ENCODE measurements around the gene RSPH3.
"Not testable (repeated sequence)": the region's sequence is repeated elsewhere in the genome, so short reads cannot be mapped to it uniquely, and the experiment has no call there.

The RSPH3 gene

GRCh38 chr6:159013229-159013628 is 13.2 kb upstream of the RSPH3 start:
- DNase-seq (ENCODE audit: low spot score) = no peak
- Histone ChIP-seq H3K14ac (ENCODE audit: low read length) (no peak overlapping the region), H3K36me3 (replicated peaks in 1 of 2; ENCODE audit: control insufficient read depth in 2 of 2, insufficient read depth in 2 of 2, low read length in 2 of 2) (no peaks in the 10 kb centered on the region), H2BK12ac (ENCODE audit: low read length) (no peak overlapping the region), H2BK120ac (ENCODE audit: low read depth, low read length) (no peak overlapping the region), H3K4me3 (ENCODE audit: low read length in 2 of 2) (no peak overlapping the region), H3K79me1 (ENCODE audit: low read depth, low read length) (no peaks in the 10 kb centered on the region), H3K27ac (replicated peaks; ENCODE audit: low read length) (no peak overlapping the region), H2AK5ac (ENCODE audit: low read depth, low read length) (no peak overlapping the region), H3K18ac (ENCODE audit: low read length) (no peak overlapping the region), H3K9me3 (replicated peaks in 1 of 2; ENCODE audit: control insufficient read depth in 2 of 2, insufficient read depth in 1 of 2, low read depth in 1 of 2, low read length in 2 of 2) (peaks cover 0 to 6% of the 10 kb centered on the region in 2 donors), H3K27me3 (ENCODE audit: control insufficient read depth in 3 of 3, insufficient read depth in 3 of 3, low read depth in 1 of 3, low read length in 3 of 3) (no peaks in the 10 kb centered on the region), H3K4ac (ENCODE audit: low read length) (no peak overlapping the region), H4K91ac (ENCODE audit: low read depth, low read length, poor library complexity) (no peak overlapping the region), H3K23ac (ENCODE audit: low read depth, low read length, poor library complexity) (no peak overlapping the region), H3K4me1 (ENCODE audit: control insufficient read depth in 2 of 2, insufficient read depth in 1 of 2, low read depth in 1 of 2, low read length in 2 of 2) (no peaks in the 10 kb centered on the region), H3K4me2 (ENCODE audit: insufficient read depth, low read length, poor library complexity, severe bottlenecking) (no peak overlapping the region), H3K9ac (ENCODE audit: low read depth, low read length, poor library complexity) (no peak overlapping the region), H4K8ac (ENCODE audit: low read depth, low read length) (no peak overlapping the region), H2BK15ac (ENCODE audit: low read length) (no peak overlapping the region), H2BK5ac (ENCODE audit: low read length) (no peak overlapping the region), H2AFZ (ENCODE audit: low read length) (no peak overlapping the region)
- no CpG with 5 or more reads among the region's 5 CpGs for WGBS, 2 donors (ENCODE audit: extremely low coverage in 2 of 2, insufficient read length in 2 of 2, insufficient replicate concordance in 1 of 2)

DNA sequence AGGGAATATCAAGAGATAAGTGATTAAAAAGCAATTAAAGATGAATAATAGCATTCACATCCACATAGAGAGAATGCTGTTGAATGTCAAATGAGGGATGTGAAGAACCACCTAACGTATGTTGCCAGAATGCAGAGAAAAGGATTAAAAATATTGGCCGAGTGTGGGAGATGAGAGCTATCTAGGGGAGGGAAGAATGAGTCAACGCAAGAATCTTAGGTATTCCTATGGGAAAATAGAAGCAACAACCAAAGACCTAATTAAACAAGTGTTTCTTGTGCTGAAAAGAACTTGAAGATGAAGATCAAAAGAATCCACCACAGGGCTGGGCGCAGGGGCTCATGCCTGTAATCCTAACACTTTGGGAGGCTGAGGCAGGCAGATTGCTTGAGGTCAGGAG is 12.2 kb upstream of the RSPH3 start:
- H3K9ac ChIP-seq (ENCODE audit: low read depth, low read length, poor library complexity) = no peak overlapping the region
- H2BK120ac ChIP-seq (ENCODE audit: low read depth, low read length) = no peak overlapping the region
- no peak overlapping the region for H4K8ac ChIP-seq (ENCODE audit: low read depth, low read length)
- H2BK5ac ChIP-seq (ENCODE audit: low read length) = no peak overlapping the region
- no peak overlapping the region for H3K4ac ChIP-seq (ENCODE audit: low read length)
- no peak overlapping the region for H2AK5ac ChIP-seq (ENCODE audit: low read depth, low read length)
- H2BK12ac ChIP-seq (ENCODE audit: low read length) = no peak overlapping the region
- H3K4me3 ChIP-seq (ENCODE audit: low read length in 2 of 2) = no peak overlapping the region
- no peak overlapping the region for H3K27ac ChIP-seq (replicated peaks; ENCODE audit: low read length)
- H3K14ac ChIP-seq (ENCODE audit: low read length) = no peak overlapping the region
- H3K18ac ChIP-seq (ENCODE audit: low read length) = no peak overlapping the region
- no peak overlapping the region for H4K91ac ChIP-seq (ENCODE audit: low read depth, low read length, poor library complexity)
- peaks cover 0 to 6% of the 10 kb centered on the region in 2 donors for H3K9me3 ChIP-seq (replicated peaks in 1 of 2; ENCODE audit: control insufficient read depth in 2 of 2, insufficient read depth in 1 of 2, low read depth in 1 of 2, low read length in 2 of 2)
- no peaks in the 10 kb centered on the region for H3K36me3 ChIP-seq (replicated peaks in 1 of 2; ENCODE audit: control insufficient read depth in 2 of 2, insufficient read depth in 2 of 2, low read length in 2 of 2)
- no peaks in the 10 kb centered on the region for H3K4me1 ChIP-seq (ENCODE audit: control insufficient read depth in 2 of 2, insufficient read depth in 1 of 2, low read depth in 1 of 2, low read length in 2 of 2)
- WGBS, 2 donors (ENCODE audit: extremely low coverage in 2 of 2, insufficient read length in 2 of 2, insufficient replicate concordance in 1 of 2) = no CpG with 5 or more reads among the region's 4 CpGs
- H3K79me1 ChIP-seq (ENCODE audit: low read depth, low read length) = no peaks in the 10 kb centered on the region
- H2BK15ac ChIP-seq (ENCODE audit: low read length) = no peak overlapping the region
- H3K27me3 ChIP-seq (ENCODE audit: control insufficient read depth in 3 of 3, insufficient read depth in 3 of 3, low read depth in 1 of 3, low read length in 3 of 3) = no peaks in the 10 kb centered on the region
- no peak overlapping the region for H3K4me2 ChIP-seq (ENCODE audit: insufficient read depth, low read length, poor library complexity, severe bottlenecking)
- no peak overlapping the region for H2AFZ ChIP-seq (ENCODE audit: low read length)
- no peak overlapping the region for H3K23ac ChIP-seq (ENCODE audit: low read depth, low read length, poor library complexity)
- DNase-seq (ENCODE audit: low spot score) = no peak

DNA sequence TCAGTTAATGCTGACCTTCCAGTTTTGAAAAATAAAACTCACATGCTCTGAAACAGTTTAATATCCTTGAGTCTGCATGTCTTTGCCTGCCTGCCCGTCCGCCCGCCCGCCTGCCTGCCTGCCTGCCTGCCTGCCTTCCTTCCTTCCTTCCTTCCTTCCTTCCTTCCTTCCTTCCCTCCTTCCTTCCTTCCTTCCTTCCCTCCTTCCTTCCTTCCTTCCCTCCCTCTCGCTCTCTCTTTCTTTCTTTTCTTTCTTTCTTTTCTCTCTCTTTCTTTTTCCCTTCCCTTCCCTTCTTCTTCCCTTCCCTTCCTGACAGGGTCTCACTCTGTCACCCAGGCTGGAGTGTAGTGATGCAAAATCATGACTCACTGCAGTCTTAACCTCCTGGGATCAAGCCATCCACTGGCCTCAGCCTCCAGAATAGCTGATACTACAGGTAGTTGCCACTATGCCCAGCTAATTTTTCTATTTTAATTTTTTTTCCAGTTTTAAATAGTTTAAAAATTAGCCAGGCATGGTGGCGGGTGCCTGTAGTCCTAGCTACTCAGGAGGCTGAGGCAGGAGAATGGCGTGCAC is 10.1 kb upstream of the RSPH3 start:
- not testable (repeated sequence) for H3K27ac ChIP-seq (replicated peaks; ENCODE audit: low read length); H3K4me2 ChIP-seq (ENCODE audit: insufficient read depth, low read length, poor library complexity, severe bottlenecking)

GRCh38 chr6:159008656-159009288 is 8.8 kb upstream of the RSPH3 start:
- H3K27me3 ChIP-seq (ENCODE audit: control insufficient read depth in 3 of 3, insufficient read depth in 3 of 3, low read depth in 1 of 3, low read length in 3 of 3) = no peaks in the 10 kb centered on the region
- no peak overlapping the region for H2AK5ac ChIP-seq (ENCODE audit: low read depth, low read length)
- no peak overlapping the region for H3K4ac ChIP-seq (ENCODE audit: low read length)
- H3K4me2 ChIP-seq (ENCODE audit: insufficient read depth, low read length, poor library complexity, severe bottlenecking) = no peak overlapping the region
- no peaks in the 10 kb centered on the region for H3K36me3 ChIP-seq (replicated peaks in 1 of 2; ENCODE audit: control insufficient read depth in 2 of 2, insufficient read depth in 2 of 2, low read length in 2 of 2)
- H2BK5ac ChIP-seq (ENCODE audit: low read length) = no peak overlapping the region
- H2AFZ ChIP-seq (ENCODE audit: low read length) = no peak overlapping the region
- no peak overlapping the region for H2BK12ac ChIP-seq (ENCODE audit: low read length)
- H3K4me1 ChIP-seq (ENCODE audit: control insufficient read depth in 2 of 2, insufficient read depth in 1 of 2, low read depth in 1 of 2, low read length in 2 of 2) = no peaks in the 10 kb centered on the region
- H4K91ac ChIP-seq (ENCODE audit: low read depth, low read length, poor library complexity) = no peak overlapping the region
- no peaks in the 10 kb centered on the region for H3K9me3 ChIP-seq (replicated peaks in 1 of 2; ENCODE audit: control insufficient read depth in 2 of 2, insufficient read depth in 1 of 2, low read depth in 1 of 2, low read length in 2 of 2)
- no peaks in the 10 kb centered on the region for H3K79me1 ChIP-seq (ENCODE audit: low read depth, low read length)
- no peak overlapping the region for H3K4me3 ChIP-seq (ENCODE audit: low read length in 2 of 2)
- H3K18ac ChIP-seq (ENCODE audit: low read length) = no peak overlapping the region
- no peak overlapping the region for H3K9ac ChIP-seq (ENCODE audit: low read depth, low read length, poor library complexity)
- no peak overlapping the region for H3K27ac ChIP-seq (replicated peaks; ENCODE audit: low read length)
- no CpG with 5 or more reads among the region's 10 CpGs for WGBS, 2 donors (ENCODE audit: extremely low coverage in 2 of 2, insufficient read length in 2 of 2, insufficient replicate concordance in 1 of 2)
- no peak for DNase-seq (ENCODE audit: low spot score)
- H3K14ac ChIP-seq (ENCODE audit: low read length) = no peak overlapping the region
- H3K23ac ChIP-seq (ENCODE audit: low read depth, low read length, poor library complexity) = no peak overlapping the region
- H2BK15ac ChIP-seq (ENCODE audit: low read length) = no peak overlapping the region
- H4K8ac ChIP-seq (ENCODE audit: low read depth, low read length) = no peak overlapping the region
- H2BK120ac ChIP-seq (ENCODE audit: low read depth, low read length) = no peak overlapping the region

More for the DNA sequence above, 10.1 kb upstream of the RSPH3 start:
- DNase-seq (ENCODE audit: low spot score); H3K18ac ChIP-seq (ENCODE audit: low read length); H2AK5ac ChIP-seq (ENCODE audit: low read depth, low read length); H2BK5ac ChIP-seq (ENCODE audit: low read length); H4K8ac ChIP-seq (ENCODE audit: low read depth, low read length); H3K14ac ChIP-seq (ENCODE audit: low read length); H3K9ac ChIP-seq (ENCODE audit: low read depth, low read length, poor library complexity); H3K4ac ChIP-seq (ENCODE audit: low read length); H3K36me3 ChIP-seq (replicated peaks in 1 of 2; ENCODE audit: control insufficient read depth in 2 of 2, insufficient read depth in 2 of 2, low read length in 2 of 2); H2AFZ ChIP-seq (ENCODE audit: low read length); H3K4me1 ChIP-seq (ENCODE audit: control insufficient read depth in 2 of 2, insufficient read depth in 1 of 2, low read depth in 1 of 2, low read length in 2 of 2); H2BK15ac ChIP-seq (ENCODE audit: low read length); H3K79me1 ChIP-seq (ENCODE audit: low read depth, low read length); H2BK120ac ChIP-seq (ENCODE audit: low read depth, low read length); H2BK12ac ChIP-seq (ENCODE audit: low read length); H3K4me3 ChIP-seq (ENCODE audit: low read length in 2 of 2); H3K27me3 ChIP-seq (ENCODE audit: control insufficient read depth in 3 of 3, insufficient read depth in 3 of 3, low read depth in 1 of 3, low read length in 3 of 3); H3K23ac ChIP-seq (ENCODE audit: low read depth, low read length, poor library complexity); H4K91ac ChIP-seq (ENCODE audit: low read depth, low read length, poor library complexity); H3K9me3 ChIP-seq (replicated peaks in 1 of 2; ENCODE audit: control insufficient read depth in 2 of 2, insufficient read depth in 1 of 2, low read depth in 1 of 2, low read length in 2 of 2): not testable (repeated sequence)
- WGBS, 2 donors (ENCODE audit: extremely low coverage in 2 of 2, insufficient read length in 2 of 2, insufficient replicate concordance in 1 of 2) = no CpG with 5 or more reads among the region's 7 CpGs
